ENCODE data around the gene DNM1.

Gene DNM1

DNA sequence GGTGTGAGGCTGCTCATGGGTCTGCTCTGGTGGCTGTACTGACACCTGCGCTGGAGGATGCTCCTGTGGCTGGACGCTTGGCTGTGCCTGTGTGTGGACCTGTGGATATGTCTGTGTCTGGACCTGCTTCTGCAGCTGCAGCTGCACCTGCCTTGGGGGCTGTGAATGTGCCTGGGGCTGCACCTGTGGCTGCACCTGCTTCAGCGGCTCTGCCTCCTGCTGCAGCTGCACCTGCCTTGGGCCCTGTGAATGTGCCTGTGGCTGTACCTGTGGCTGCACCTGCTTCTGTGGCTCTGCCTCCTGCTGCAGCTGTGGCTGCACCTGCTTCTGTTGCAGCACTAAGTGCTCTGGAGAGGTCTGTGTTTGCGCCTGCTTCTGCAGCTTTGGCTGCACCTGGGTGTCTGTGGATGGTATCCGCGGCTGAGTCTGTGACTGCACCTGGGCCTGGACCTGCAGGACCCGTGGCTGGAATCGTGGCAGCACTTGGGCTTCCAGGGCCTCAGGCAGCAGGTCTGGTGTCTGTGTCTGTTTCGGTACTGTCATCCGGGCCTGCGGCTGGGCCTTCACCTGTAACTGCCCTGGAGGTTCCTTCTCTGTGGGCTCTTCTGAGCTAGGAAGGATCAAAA, 24.3 kb upstream of the DNM1 start:
- no peak for DNase-seq

DNA sequence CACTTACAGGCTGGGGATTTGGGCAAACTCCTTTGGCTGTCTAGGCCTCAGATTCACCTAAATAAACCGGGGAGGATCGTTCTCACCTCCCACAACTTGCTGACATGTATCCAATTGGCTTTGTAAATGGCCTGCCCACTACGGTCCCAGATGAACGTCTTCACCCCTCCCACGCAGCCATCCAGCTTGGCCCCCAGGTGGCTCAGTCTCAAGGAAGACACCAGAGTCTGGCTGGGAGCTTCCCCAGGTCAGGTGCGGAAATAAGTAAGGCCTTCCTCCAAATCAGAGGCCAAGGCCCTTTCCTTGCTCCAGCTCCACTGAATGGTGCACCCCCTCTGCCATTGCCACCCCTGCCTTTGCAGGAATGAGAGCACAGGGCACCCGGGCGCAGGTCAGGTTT, 23.2 kb upstream of the DNM1 start:
- DNase-seq, result no peak

DNA sequence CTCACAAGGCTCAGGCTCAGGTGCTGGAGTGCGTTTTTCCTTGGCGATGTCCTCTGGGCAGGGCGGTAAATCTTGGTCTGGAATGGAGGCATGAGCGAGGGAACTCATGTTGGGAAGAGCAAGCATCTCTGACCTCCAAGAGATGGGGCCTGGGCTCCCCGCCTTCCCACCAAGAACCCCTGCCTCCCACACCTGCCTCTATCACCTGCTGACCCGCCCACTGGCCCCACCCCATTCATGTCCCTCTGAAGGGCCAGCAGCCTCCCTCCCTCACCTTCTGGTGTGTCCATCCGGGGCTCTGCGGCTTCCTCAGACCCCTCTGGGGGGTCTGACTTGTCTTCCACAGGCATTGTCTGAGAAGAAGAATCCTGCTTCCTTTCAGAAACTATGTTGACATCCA, 22.7 kb upstream of the DNM1 start:
- no peak for DNase-seq

DNA sequence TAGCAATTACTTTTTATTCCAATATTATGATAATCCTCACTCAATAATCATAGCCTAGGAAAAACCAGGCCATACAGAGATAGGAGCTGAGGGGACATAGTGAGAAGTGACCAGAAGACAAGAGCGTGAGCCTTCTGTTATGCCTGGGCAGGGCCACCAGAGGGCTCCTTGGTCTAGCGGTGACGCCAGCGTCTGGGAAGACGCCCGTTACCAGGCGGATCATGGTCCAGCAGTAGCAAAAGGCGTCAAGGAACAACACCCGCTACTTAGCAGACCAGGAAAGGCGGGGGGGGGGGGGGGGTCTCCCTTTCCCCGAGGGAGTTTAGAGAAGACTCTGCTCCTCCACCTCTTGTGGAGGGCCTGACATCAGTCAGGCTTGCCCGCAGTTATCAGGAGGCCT, 21.7 kb upstream of the DNM1 start:
- peak; percentile 39 for DNase-seq

DNA sequence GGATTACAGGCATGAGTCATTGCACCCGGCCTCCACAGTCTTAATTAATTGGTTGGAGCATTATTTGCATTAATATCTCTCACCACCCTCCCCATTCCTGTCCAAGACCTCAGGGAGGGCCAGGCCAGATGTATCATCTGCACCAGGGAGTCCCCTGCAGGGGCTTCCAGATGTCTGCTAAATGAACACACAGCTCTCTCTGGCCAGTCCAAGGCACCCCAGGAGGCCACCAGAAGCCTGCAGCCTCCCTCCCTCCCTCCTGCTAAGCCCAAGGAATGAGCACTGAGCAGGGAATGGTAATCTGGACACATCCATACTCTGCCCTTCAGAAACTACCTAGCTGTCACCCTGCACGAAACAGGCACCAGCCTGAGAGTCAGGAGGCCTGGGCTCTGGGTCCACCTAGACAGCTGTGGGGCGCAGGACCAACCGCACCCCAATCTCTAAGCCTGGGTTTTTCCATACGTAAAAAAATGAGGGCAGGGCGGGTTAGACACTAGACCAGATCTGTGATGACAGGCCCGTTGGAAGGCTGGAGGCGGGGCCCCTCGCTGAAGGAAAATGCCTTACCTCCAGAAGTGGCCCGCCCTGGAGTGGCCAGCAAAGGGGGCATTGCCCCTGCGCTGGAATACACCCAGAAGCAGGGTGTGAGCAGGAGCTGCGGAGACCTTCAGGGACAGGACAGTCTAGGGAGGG, 20.1 kb upstream of the DNM1 start:
- DNase-seq, result no peak

DNA sequence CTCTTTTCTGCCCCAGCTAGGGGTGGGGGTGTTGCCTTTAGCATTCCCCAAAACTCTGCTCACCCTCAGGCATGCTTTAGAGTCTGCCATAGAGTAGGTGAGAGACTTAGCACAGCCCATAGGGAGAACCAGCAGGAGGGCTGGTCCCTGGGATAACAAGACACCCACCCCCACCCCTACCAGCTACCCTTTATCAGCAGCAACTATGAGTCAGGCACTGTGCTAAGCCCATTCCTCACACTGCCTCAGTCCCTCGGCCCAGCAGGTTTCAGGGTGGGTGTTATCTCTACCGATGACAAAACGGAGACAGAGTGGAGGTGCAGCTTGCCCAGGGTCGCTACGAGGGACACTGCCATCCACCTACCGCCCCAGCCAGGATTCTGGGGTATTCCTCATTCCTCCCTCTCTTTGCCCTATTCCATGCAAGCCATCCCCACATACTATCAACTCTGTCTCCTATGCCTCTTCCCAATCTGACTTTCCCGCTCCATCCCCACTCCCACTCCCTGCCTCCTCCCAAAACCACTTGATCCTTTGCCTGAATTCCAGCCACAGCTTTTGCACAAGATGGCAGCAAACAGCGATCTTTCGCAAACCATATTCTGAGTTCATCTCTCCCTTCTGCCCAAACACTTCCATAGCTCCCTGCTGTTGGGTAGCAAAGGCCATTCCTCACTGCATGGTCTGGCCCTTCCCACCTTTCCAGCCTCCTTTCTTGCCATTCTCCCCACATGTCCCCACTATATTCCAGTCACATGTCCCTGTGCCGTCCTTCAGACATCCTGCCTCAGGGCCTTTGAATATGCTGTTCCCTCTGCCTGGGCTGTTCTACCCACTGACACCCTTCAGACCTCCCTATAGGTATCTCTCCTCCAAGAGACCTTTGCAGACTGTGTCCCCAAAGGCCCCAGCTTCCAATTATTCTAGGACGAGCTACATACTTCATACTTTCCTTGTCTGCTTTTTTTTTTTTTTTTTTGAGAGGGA, 16.9 kb upstream of the DNM1 start:
- no peak for DNase-seq

DNA sequence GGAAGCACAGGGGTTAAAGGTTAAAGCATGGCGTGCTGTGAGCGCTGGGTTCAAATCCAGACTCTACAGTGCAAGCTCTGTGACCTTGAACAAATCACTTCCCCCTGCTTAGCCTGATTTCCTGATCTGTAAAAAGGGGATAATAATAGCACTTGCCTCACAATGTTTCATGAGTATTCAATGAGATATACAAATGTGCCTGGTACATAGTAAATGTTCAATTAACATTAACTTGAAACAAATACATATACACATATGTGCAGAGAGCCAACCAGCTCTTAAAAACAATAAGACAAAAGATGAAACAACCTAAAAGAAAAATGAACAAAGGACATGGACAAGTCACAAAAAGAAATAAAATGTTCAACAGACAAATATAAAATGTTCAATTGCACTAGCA, 15.8 kb upstream of the DNM1 start:
- no peak for DNase-seq

DNA sequence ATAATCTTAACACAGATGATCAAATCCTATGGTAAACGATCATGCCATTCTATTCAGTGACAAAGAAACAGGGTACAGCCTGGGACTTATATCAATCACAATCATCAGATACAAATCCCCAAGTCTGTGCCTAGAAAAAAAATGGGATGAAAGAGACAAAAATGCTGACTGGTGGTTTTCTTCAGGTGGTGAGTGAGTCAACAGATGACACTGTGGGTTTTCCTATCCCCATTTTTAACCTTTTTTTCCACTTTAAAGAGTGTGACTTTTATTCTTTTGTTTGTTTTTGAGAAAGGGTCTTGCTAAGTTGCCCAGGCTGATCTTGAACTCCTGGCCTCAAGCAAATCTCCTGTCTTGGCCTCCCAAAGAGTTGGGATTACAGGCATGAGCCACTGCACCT, 15.0 kb upstream of the DNM1 start:
- DNase-seq, result no peak

DNA sequence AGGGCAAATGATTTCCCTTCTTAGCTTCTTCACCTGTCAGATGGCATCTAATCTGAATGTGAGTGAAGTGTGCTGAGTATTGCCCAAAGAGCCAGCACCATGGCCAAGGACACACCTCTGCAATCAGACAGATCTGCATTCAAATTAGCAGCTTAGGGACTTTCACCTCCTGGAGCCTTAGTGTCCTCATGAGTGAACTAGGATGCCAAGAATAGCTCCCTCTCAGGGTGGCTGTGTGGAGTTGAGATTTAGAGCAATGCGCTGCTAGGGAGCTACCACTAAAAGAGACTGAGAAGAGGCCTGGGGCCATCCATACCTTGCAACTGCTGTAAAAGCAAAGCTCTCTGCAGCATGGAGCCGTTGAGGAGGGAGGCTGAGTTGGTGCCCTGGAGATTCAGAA, 13.2 kb upstream of the DNM1 start:
- DNase-seq, result no peak

DNA sequence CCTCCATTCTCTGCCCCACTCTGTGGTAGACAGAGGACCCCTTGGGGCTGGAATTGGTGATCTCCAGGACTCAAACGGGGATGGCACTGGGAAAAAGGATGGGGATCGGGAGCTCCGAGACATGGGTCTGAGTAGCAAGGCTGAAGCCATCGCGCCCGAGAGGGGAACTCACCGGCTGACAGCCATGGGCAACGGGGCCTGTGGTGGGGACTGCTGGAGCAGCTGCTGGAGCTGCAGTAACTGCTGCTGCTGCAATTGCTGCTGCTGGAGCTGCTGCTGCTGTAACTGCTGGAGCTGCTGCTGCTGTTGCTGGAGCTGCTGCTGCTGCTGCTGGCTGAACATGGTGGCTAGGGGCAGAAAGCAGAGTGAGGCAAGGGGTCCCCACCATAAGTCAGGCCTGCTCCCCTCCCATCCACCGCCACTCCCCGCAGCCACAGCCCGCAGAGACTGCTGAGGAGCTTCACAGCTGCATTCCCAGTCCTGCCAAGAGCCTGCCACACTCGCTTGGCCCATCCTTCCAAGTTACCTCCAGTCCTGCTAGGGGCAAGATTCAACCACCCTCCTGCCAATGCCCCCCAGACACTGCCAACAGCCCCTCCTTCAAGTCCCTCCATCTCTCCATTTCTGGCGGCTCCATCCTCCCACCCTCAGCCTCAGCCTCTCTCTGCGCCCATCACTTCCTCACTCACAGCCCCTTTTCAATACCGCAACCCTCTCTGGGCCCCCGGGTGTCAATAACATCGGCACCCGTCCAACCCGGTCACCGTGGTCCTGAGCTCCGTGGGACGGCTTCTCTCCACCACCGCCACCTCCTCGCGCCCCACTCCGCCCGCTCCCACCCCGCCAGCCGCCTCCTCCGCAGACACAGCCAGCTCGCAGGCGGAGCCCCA, 12.4 kb upstream of the DNM1 start:
- no peak for DNase-seq

DNA sequence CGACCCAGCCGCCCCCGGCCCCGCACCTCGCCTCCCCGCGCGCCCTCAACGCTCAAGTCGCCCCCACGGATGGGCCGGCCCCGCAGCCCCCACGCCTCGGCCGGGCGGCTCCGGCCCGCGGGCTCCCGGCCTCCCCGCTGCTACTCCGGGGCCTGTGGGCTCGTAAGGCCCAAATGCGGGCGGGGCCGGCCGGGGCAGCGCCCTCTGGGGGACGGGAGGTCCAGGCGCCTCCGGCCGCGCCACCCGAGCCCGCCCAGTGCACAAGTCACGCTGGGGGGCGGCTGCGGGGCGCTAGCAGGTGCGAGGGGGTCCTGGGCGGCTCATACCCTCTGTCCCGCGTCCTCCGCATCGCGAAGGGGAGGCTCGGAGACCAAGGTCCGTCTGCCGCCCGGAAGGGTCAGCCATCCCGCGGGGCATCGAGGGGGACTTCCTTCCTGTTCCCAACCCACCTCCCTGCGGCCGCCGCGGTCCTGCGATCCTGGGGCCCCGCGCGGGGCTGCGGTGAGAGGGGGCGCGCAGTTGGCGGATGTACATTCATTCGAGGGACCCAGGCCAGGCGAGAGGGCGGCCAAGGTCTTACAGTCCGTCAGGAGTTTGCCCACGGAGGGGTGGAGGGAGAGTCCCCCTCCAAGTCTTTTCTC, 11.7 kb upstream of the DNM1 start, which contains the start of gene CIZ1:
Gene CIZ1, minus strand, starts transcription at position 167 of the 641 bp plus-strand sequence. CDS start 715 bp downstream, outside the sequence.
- peak; percentile 80 for DNase-seq

DNA sequence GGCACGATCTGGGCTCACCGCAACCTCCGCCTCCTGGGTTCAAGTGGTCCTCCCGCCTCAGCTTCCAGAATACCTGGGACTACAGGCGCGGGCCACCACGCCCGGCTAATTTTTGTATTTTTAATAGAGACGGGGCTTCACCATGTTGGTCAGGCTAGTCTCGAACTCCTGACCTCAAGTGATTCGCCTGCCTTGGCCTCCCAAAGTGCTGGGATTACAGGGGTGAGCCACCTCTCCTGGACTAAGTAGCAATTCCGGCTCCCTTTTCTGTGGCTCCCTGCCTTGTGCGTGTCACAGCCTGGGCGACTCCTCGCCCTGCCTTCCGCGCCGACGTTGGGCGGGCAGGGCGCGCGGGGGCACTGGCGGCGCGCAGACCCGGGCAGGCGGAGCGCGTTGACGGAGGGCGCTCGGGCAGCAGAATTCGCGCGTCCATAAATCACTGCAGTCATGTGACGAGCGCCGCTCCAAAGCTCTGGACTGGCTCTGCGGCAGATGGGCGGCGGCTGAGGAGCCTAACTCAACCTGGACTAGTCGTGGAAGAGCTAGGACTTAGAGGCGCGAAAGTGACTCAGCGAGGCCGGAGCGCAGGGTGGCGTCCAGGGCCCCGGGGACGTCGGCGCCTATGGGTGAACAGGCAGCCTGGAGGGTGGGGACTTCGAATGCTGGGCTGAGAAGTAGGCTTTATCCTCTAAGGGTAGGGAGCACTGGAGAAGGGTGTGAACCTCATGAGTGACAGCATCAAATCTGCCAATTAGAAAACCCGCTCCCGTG, 10.4 kb upstream of the DNM1 start:
- DNase-seq, result peak; percentile 91

DNA sequence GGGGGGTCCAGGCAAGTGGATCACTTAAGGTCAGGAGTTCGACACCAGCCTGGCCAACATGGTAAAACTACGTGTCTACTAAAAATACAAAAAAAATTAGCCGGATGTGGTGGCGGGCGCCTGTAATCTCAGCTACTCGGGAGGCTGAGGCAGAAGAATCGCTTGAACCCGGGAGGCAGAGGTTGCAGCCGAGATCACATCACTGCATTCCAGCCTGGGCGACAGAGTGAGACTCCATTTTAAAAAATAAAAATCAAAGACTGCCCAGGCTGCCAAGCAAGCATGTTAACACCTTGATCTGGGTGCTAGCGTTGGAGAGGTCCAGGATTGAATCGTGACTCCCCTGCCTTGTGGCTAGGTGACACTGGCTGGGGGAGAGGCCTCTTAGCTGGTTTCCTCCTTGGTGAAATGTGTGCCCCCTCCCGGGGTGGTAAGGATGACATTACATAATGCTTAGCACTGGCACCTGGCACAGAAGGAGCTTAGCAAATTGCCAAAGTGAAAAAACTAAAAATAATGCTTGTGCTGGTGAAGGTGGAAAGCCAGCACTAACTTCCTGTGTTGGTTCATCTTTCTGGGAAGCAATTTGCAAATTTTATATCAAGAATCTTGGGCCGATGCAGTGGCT, 9.6 kb upstream of the DNM1 start:
- no peak for DNase-seq

DNA sequence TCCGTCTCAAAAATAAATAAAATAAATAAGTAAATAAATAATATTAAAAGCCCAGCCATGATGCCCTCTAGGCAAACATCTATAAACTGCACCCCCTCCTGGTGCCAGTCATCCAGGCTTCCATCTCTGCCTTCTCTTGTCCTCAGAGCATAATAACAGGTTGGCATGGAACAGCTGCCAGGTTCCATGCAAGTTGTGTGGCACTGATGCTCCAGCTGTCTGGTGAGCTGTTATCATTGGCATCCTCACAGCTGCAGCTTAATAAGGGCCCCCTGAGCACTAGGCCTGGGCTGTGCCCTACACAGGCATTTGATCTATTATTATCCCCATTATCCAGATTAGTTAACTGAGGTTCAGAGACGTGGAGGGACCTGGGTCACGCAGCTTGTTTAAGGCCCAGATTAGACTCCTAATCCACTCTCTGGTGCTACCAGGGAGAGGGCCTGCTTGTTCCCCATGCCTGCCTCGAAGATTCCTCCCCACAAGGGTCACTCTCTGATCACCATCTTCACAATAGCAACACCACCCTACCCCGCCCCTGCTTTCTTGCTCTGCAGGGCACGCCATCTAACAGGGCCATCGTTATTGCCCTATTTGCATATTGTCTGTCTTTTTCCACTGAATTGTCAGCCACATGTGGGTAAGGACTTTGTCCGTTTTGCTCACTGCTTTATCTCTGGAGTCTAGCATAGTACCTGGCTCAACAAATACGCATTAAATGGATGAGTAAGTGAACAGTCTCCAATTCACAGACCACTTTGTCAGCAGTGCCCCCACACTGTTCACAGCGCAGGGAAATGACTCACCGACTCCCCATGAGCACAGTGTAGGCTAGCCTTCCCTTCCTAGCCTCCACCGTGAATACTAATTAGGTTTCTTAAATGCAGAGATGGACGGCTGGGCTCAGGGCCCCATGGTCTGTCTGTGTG, 1.5 kb upstream of the DNM1 start:
- peak; percentile 76 for DNase-seq

DNA sequence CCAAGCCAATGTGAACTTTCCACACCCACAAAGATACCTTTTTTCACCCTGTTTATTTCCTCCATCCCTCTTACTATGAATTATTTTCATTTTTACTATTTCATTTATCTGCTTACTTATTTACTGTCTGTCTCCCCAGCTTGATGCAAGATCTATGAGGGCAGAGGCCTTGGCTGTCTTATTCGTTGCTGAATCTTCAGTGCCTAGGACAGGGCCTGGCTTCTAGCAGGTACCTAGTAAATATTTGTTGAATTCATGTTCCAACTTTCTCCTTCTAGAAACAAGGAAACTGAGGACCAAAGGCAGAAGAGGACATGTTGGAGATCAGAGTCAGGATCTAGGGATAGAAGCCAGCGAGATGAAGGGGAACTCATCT, 543 bp upstream of the DNM1 start:
- DNase-seq, result no peak

DNA sequence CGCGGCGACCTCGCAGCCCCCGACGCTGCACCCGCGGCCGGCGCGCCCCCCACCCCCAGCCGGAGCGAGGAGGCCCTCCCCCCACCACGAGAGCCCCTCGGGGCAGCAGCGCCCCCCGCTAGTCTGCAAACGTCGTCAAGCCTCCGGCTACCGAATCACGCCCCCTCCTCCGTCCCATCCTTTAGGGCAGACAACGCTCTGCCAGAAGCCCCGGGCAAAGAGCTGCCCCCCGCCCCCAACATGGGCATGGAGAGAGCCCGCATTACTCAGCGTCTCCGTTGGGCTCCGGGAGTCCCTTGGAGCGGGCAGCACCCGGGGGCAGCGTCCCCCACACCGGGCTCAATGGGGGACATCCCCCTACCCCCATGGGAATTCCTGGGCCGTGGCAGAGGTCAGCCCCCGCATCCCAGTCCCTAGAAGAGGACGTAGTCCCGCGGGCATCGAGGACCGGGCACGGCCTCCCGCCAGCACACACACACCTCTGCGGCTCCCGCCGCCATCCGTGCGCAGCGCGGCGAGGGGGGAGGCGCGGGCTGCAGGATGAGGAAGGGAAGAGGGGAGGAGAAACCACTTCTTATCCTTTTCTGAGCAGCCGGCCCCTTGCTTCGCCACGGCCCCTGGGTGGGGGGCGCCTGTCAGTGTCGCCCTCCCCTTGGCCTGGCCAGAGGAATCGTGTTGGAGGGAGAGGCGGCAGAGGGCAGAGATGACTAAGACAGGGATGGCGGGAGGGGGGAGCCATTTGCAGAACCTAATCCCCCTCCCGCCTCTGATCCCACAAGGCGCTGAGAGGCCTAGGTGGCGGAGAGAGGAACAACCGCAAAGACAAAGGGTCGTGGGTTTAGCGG, 750 bp downstream of the DNM1 start:
- peak; percentile 69 for DNase-seq

DNA sequence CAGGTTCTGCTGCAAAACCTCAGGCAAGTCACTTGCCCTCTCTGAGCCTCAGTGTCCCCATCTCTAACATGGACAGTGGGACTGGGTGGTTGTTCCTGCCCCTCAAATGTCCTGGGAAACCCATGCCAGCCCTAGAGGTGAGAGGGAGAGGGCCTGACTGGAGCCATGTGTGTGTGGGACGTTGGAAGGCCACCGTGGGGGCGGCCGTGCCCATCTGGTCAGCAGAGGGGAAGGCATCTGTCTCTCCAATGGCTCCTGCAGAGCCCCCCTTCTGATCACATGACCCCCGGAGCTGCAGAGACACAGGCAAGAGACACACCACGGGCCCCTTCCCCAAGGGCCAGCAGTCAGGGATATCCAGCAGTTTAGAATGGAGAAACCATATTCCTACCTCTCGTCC, 1.7 kb downstream of the DNM1 start:
- DNase-seq, result no peak

DNA sequence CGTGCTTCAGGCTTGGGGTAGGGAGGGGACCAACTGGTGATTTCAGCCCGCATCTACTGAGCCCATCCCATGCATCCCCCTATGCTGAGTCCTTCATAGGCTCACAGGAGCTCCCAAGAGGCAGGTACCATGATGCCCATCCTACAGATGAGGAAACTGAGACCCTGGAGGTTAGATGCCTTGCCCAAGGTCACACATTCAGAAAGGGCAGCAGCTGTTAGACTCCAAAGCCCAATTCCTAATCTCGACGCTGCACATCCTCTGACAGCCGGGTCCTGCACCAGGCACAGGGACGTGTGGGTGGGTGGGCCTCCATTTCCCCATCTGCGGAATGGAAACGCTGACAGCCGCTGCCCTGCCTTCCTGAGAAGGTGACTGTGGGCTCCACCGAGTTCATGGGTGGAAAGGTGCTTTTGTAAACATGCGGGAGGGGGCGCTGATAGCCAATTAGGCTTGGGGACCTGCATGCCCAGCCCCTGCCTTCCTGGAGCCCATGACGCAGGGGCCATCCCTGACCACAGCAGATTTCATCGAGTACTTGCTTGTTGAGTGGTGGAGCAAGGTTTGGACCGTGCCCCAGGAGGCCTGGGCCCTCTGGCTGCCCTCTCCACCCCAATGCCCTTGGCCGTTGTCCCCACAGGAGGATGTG, 2.2 kb downstream of the DNM1 start:
- DNase-seq, result no peak
